ACHN (cell line): ENCODE results near the gene HIVEP2.

Source experiments
- DNase-seq: peaks from one replicate; pipeline ENCODE4 v3.0.0-alpha.2; 2015
- in situ Hi-C: cut with HindIII; loops from 2 replicates; pipeline ENCODE4 v1.10.0; 2017; ENCODE audit warnings: low sequenced_read_pairs, low pct_ligation_motif_present, low pct_unique_long_range_greater_than_20kb

The HIVEP2 gene

DNA sequence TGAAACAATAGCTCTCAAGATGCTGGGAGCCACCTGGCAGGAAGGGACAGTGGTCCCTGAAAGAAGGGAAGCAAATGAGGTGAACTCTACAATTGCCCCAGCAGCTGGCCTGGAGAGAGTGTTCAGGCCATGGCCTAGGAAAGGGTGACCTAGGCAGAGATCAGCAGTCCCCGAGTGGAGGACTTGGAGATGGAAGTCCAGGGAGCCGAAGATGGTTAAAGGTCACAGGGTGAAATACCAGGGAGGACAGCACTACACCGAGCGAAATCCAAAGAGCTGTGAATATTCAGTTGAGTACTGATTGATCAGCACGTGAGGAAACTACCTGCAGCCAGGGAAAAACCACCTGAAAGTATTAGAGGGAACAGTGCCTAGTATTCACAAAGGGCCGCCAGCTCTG lies 133.1 kb downstream of the HIVEP2 start:
- no peak for DNase-seq
- in situ Hi-C loops: no loop called here

- DNase-seq: no peak
- in situ Hi-C loops: no loop called here
Measured at GRCh38 chr6:142810952-142811514, 133.9 kb downstream of the HIVEP2 start.

DNA sequence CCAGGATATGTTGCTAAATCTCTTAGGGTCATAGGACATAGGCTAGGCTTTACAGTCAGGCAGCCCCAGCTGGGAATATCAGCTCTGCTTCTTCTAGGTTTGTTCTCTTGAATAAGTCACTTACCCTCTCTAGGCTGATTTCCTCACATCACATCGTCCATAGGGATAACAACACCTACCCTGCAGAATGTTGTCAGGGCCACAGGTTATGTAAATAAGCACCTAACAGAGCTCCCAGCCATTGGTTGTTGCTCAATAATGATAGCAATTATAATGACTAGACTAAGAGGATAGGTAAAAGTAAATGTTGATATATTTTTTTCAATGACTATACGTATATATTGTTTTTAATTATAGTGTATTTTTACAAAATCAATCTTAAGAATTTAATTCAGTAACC lies 135.0 kb downstream of the HIVEP2 start:
- in situ Hi-C loops: no loop called here

DNA sequence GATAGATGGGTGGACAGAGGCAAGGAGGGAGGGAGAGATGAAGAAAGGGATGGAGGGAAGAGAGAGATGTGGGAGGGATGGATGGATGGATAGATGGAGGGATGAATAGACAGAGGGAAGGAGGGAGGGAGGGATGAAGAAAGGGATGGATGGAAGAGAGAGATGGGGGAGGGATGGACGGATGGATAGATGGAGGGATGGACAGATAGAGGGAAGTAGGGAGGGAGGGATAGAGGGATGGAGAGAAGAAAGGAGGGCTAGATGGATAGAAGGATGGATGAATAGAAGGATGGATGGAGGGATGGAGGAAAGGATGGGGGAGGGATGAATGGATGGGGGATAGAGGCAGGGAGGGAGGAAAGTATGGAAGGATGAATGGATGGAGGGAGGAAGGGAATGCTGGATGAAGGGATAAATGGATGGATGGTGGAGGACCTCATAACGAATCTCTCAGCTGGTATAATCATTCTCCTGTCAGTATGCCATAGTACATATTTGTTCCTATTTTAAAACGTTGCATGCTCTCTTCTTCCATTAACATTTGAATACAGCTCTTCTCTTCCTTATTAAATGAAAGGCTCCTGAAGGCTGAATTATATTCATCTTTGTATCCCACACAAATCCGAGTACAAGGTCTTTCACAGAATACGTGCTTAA lies 136.4 kb downstream of the HIVEP2 start:
- in situ Hi-C loops: no loop called here

More for the DNA sequence above, 135.0 kb downstream of the HIVEP2 start:
- DNase-seq: no peak

DNA sequence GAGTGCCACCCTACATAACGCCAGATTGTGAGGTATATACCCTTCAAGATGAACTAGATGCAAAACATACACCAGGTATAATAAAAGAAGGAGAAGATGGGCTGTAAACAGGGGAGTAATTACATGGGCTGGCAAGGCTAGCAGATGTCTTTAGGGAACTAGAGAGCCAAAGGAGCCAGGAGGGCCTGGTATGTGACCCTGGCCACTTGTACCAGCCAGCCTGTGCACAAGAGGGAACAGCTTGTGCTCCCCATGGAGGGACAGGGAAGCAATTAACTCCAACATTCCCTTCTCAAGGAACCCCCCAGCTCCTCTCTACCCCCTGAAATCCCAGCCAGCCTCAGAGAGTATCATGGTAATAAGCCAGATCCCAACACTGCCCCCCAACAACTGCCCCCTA lies 139.9 kb downstream of the HIVEP2 start:
- DNase-seq: no peak
- in situ Hi-C loops: no loop called here

More for the DNA sequence above, 136.4 kb downstream of the HIVEP2 start:
- DNase-seq: no peak

GRCh38 chr6:142804490-142804889 lies 140.5 kb downstream of the HIVEP2 start:
- DNase-seq: no peak
- in situ Hi-C loops: no loop called here

DNA sequence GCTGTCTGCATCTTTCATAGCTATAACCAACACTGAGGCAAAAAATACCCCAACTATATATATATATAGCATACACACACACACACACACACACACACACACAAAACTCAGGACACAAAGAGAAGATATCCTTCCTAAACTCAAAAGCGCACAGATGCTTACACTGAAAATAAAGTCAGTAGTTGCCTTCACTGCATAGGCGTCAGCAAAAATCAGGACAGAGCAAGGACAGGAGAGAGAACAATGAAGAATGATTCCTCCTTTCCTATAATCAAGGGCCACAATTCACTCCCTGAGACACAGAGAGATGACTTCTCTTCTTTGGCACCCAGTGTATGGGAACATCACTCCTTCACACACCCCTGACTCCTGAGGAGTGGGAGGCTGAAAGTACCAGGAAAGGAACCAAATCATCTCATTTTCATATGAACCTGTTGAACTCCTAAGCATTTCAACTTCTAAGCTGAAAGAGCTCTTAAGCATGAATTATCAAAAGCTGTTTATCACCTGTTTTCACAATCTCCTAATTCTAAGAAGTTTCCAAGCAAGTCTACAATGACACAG lies 141.4 kb downstream of the HIVEP2 start:
- in situ Hi-C loops: no loop called here
- no peak for DNase-seq

DNA sequence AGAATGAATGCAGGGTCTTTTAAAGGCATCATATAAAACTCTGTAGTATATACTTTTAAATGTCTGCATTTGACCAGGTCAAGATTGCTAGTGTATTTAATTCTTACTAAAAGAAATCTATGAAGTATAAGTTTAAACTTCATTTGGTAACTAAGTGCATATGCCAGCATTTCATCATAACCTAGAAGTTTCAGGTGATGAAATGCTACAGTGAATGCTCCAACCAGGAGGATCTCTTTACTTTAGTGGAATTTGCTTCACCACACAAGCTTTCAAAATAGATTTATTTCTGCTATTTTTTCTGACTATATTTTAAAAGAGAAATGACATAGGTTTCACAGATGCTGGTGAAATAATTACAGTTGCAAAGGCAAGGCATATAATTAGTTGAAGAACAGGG lies 141.9 kb downstream of the HIVEP2 start:
- no peak for DNase-seq
- in situ Hi-C loops: no loop called here

- DNase-seq: peak; percentile 92
- in situ Hi-C loops: no loop called here
Measured at GRCh38 chr6:142802124-142802523, 142.9 kb downstream of the HIVEP2 start.

- in situ Hi-C loops: no loop called here
- no peak for DNase-seq
Measured at GRCh38 chr6:142800240-142800639, 144.7 kb downstream of the HIVEP2 start.

DNA sequence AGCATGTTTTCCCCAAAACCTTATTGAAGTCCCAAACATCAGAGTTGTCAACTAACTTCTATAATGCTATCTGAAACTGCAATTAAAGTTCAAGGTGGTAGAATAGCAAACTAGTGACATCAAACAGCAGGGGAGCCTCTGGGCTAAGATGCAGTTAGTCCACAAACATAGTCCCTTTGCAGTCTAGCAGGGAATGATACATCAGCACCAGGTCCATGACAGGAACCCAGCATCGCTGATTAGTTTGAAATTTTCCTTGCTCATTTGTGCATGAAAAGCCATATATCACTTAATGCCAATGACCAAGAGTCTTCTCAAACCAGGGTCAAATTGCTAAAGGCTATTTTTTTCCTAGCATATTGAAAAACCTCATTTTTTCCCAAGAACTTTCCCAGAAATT lies 145.3 kb downstream of the HIVEP2 start:
- in situ Hi-C loops: no loop called here
- no peak for DNase-seq

DNA sequence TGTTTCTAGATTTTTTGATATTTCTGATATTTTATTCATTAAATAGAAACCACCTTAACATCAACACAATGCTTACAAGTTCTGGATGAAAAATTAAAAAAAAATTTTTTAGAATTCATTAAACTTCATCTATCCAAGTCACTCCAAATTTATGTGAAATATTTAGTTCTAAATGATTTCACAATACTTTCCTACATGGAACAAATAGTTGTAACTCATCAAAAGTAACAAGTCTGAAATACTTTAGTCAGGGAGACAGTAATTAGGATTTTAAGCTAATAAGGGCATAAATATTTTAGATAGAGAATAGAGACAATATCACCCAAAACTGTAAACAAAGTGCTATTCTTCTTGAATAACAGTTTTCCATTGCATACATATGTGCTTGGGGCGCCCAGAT lies 147.8 kb downstream of the HIVEP2 start:
- no peak for DNase-seq
- in situ Hi-C loops: no loop called here

DNA sequence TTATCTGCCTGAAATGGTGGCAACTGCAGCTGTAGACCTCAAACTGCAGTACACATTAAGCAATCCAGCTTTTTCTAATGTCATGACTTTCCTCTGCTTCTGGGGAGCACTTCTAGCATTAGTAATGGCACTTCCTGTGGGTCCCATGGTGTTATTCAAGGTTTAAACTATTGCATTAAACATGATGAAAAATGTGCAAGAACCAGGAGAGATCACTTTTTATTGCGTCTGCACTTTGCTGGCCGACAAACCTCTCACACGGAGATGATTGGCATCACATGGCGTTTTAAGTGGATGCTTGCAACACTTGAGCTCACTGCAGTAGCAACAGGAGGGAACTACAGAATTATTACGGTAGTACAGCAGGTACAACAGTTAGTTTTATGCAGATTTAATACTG lies 148.4 kb downstream of the HIVEP2 start:
- DNase-seq: no peak
- in situ Hi-C loops: no loop called here

DNA sequence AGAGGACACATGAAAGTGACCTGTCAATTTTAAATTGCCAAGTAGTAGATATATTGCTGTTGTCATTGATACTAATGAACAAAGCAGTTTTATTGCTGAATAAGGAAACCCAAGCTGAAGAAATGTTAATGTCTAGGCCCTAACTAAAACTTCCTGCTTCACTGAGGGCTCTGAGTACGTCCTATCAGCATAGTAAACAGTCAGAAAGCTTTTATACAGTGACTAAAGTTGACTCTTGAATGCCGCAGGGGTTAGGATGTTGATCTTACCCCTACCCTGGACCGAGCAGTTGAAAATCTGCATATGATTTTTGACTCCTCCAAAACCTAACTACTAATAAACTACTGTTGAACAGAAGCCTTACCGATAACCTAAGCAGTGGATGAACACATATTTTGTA lies 149.0 kb downstream of the HIVEP2 start:
- in situ Hi-C loops: no loop called here
- DNase-seq: no peak

GRCh38 chr6:142794424-142794823 lies 150.6 kb downstream of the HIVEP2 start:
- in situ Hi-C loops: no loop called here
- DNase-seq: no peak

- in situ Hi-C loops: no loop called here
- DNase-seq: no peak
Measured at GRCh38 chr6:142790257-142790656, 154.7 kb downstream of the HIVEP2 start.

- no peak for DNase-seq
- in situ Hi-C loops: no loop called here
Measured at GRCh38 chr6:142787422-142787821, 157.6 kb downstream of the HIVEP2 start.

GRCh38 chr6:142786476-142786875 lies 158.5 kb downstream of the HIVEP2 start:
- DNase-seq: no peak

DNA sequence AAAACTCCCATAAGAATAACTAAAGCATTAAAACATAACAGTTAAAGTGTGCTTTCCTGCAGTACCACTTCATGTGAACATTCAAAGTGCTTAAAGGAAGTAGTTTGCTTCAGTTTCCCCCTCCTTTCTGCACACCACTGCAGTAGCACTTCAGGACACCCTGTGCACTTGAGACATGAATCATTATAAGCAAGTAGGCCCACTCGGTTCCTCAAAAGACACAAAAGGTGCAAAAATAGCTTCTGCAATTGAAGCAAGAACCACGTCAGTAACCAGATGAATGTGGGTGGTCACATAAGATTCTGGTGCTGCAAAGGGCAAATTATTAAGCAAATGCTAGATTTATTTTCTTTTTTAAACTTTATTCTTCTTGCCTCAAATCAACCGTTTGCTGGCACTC lies 160.6 kb downstream of the HIVEP2 start:
- in situ Hi-C loops: no loop called here
- no peak for DNase-seq

More at GRCh38 chr6:142786476-142786875, 158.5 kb downstream of the HIVEP2 start:
- in situ Hi-C loops: no loop called here

DNA sequence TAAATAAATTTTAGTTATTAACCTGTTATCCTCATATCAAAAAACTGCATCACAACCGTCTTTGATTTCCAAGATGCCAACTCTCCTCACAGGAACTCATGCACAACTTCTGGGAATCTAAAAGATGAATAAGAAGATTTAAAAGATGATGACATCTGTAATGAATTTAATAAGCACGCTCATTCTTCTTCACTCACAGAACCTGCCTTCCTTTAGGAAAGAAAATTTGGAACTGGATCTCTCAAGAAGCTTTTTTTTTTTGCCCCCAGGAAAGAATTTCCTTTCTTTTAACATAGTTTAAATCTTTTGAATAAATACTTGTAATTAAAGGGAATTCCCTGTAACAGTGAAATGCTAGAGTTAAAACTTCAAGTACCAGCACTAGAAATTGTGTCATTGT lies 161.5 kb downstream of the HIVEP2 start:
- no peak for DNase-seq
- in situ Hi-C loops: no loop called here
